SIG-M5 treated with dmso at 0.1 percent for 504 hours (cell line): ENCODE data around the gene DOK7.

Experiments used
- DNase-seq: peaks from one replicate; lab custom pipeline; 2025; ENCODE audit not compliant: unreplicated experiment; lab: John Stamatoyannopoulos, UW

DOK7 gene

GRCh38 chr4:3485886-3486540 is 22.9 kb downstream of the DOK7 start:
- no peak for DNase-seq

- peak; percentile 2 for DNase-seq
These were observed 23.7 kb downstream of the DOK7 start for GRCh38 chr4:3486541-3487540.

GRCh38 chr4:3487861-3488260 is 24.8 kb downstream of the DOK7 start:
- DNase-seq: no peak

GRCh38 chr4:3488820-3489219 is 25.7 kb downstream of the DOK7 start:
- DNase-seq: no peak

GRCh38 chr4:3489451-3489962 is 26.4 kb downstream of the DOK7 start:
- DNase-seq: no peak

- no peak for DNase-seq
These were observed 28.7 kb downstream of the DOK7 start for GRCh38 chr4:3491681-3492405.

GRCh38 chr4:3492741-3493719 is 29.9 kb downstream of the DOK7 start:
- DNase-seq: no peak

- DNase-seq: no peak
These were observed 30.8 kb downstream of the DOK7 start for GRCh38 chr4:3493720-3494461.

- no peak for DNase-seq
These were observed 31.4 kb downstream of the DOK7 start for GRCh38 chr4:3494462-3494871.

- no peak for DNase-seq
These were observed 32.3 kb downstream of the DOK7 start for GRCh38 chr4:3495204-3495975.

GRCh38 chr4:3496021-3496420 is 32.9 kb downstream of the DOK7 start:
- DNase-seq: no peak

- DNase-seq: no peak
These were observed 34.0 kb downstream of the DOK7 start for GRCh38 chr4:3497095-3497494.

- no peak for DNase-seq
These were observed 34.6 kb downstream of the DOK7 start for GRCh38 chr4:3497523-3498389.

- DNase-seq: no peak
These were observed 35.3 kb downstream of the DOK7 start for GRCh38 chr4:3498407-3498806.

- no peak for DNase-seq
These were observed 35.9 kb downstream of the DOK7 start for GRCh38 chr4:3498901-3499510.

- no peak for DNase-seq
These were observed 36.6 kb downstream of the DOK7 start for GRCh38 chr4:3499710-3500109.

GRCh38 chr4:3500111-3500510 is 37.0 kb downstream of the DOK7 start:
- no peak for DNase-seq
